GM12872 (cell line): ENCODE results near the gene MRPS10.

Source experiments
- TF ChIP-seq, protein P1 (sequence below): IDR thresholded peaks from 3 replicates; pipeline ENCODE4 v1.5.1; 2011; ENCODE audit warnings: low read depth, mild to moderate bottlenecking, low read length, moderate library complexity; ENCODE audit not compliant: insufficient read depth

MRPS10 gene

GRCh38 chr6:42227173-42227850 lies 9.7 kb upstream of the MRPS10 start:
- TF ChIP-seq, protein P1, sequence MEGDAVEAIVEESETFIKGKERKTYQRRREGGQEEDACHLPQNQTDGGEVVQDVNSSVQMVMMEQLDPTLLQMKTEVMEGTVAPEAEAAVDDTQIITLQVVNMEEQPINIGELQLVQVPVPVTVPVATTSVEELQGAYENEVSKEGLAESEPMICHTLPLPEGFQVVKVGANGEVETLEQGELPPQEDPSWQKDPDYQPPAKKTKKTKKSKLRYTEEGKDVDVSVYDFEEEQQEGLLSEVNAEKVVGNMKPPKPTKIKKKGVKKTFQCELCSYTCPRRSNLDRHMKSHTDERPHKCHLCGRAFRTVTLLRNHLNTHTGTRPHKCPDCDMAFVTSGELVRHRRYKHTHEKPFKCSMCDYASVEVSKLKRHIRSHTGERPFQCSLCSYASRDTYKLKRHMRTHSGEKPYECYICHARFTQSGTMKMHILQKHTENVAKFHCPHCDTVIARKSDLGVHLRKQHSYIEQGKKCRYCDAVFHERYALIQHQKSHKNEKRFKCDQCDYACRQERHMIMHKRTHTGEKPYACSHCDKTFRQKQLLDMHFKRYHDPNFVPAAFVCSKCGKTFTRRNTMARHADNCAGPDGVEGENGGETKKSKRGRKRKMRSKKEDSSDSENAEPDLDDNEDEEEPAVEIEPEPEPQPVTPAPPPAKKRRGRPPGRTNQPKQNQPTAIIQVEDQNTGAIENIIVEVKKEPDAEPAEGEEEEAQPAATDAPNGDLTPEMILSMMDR, result no peak

GRCh38 chr6:42226645-42227143 lies 9.0 kb upstream of the MRPS10 start:
- TF ChIP-seq, protein P1, result no peak

- TF ChIP-seq, protein P1, result no peak
Measured at GRCh38 chr6:42226161-42226611, 8.5 kb upstream of the MRPS10 start.

GRCh38 chr6:42225419-42225818 lies 7.8 kb upstream of the MRPS10 start:
- TF ChIP-seq, protein P1, result no peak

GRCh38 chr6:42225029-42225339 lies 7.3 kb upstream of the MRPS10 start:
- TF ChIP-seq, protein P1, result no peak

- TF ChIP-seq, protein P1, result no peak
Measured at GRCh38 chr6:42224222-42225028, 6.8 kb upstream of the MRPS10 start.

- TF ChIP-seq, protein P1, result no peak
Measured at GRCh38 chr6:42222448-42222847, 4.8 kb upstream of the MRPS10 start.
